Measurements from ENCODE around the gene ALS2.

DNA sequence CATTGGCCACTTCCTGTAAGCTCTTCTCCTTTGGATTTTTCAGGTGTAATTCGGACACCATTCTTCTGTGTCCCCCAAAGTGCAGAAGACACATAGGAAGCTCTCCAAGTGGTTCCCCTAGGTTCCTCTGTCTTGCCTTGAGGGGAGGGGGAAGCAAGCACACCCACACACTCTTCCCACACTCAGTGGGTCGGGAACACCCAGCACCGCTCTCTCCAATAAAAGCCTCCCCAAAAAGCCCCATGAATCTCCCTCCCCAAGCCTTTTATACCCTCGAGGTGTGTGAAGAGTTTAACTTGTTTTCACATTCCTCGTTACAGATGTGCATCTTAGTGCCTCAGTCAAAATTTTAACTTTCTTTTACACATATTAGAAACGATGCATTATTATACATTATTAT, 127.5 kb downstream of the ALS2 start:
- TF ChIP-seq, protein P1, sequence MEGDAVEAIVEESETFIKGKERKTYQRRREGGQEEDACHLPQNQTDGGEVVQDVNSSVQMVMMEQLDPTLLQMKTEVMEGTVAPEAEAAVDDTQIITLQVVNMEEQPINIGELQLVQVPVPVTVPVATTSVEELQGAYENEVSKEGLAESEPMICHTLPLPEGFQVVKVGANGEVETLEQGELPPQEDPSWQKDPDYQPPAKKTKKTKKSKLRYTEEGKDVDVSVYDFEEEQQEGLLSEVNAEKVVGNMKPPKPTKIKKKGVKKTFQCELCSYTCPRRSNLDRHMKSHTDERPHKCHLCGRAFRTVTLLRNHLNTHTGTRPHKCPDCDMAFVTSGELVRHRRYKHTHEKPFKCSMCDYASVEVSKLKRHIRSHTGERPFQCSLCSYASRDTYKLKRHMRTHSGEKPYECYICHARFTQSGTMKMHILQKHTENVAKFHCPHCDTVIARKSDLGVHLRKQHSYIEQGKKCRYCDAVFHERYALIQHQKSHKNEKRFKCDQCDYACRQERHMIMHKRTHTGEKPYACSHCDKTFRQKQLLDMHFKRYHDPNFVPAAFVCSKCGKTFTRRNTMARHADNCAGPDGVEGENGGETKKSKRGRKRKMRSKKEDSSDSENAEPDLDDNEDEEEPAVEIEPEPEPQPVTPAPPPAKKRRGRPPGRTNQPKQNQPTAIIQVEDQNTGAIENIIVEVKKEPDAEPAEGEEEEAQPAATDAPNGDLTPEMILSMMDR (IDR thresholded peaks at IDR 0.05): no peak
- TF ChIP-seq POLR2A (IDR thresholded peaks at IDR 0.05): no peak

Measured in suprapubic skin (tissue), 3 donors.